Activated B cell treated with CpG ODN at 0.5 μM for 24 hours (primary cell): ENCODE data around the gene MAD1L1. TPM values are rescaled to one million over a fixed set of nuclear protein-coding genes. Genes with fewer than 3 reads are reported as not detected.

ENCODE experiments used
- ATAC-seq: fragments of 200-7000 bp; cut with Tn5 transposase; one replicate; pipeline ENCODE4 v1.10.0; 2021; ENCODE audit warnings: low read depth, mild to moderate bottlenecking, moderate library complexity
- CTCF ChIA-PET: fragments of 350-600 bp; sonication (Branson Sonifier 250); formaldehyde crosslinking; loops from one replicate; lab custom pipeline; 2021; ENCODE audit warnings: antibody characterized with exemption; lab: Charles Lee
- POLR2A ChIA-PET: fragments of 350-600 bp; sonication (Branson Sonifier 250); formaldehyde crosslinking; loops from one replicate; lab custom pipeline; 2021; ENCODE audit warnings: antibody characterized with exemption; lab: Charles Lee
- DNase-seq: peaks from one replicate; pipeline ENCODE4 v3.0.0; 2022
- H3K27ac Mint-ChIP-seq: one replicate; pipeline ENCODE4 v1.8.0; 2020; ENCODE audit warnings: mixed read lengths
- H3K27me3 Mint-ChIP-seq: one replicate; pipeline ENCODE4 v1.8.0; 2021; ENCODE audit warnings: mixed read lengths
- H3K36me3 Mint-ChIP-seq: one replicate; pipeline ENCODE4 v1.8.0; 2021; ENCODE audit warnings: low read depth, mixed read lengths
- H3K4me1 Mint-ChIP-seq: one replicate; pipeline ENCODE4 v1.8.0; 2021; ENCODE audit warnings: mixed read lengths
- H3K4me3 Mint-ChIP-seq: one replicate; pipeline ENCODE4 v1.8.0; 2020; ENCODE audit warnings: mild to moderate bottlenecking, mixed read lengths
- H3K9me3 Mint-ChIP-seq: one replicate; pipeline ENCODE4 v1.8.0; 2020; ENCODE audit warnings: mixed read lengths
- intact Hi-C: fragments of 100-400 bp; cut with micrococcal nuclease; formaldehyde crosslinking; loops from one replicate; pipeline ENCODE4 v1.15.1; 2024
- total RNA-seq: library from RNA; stranded (reverse); gene quantifications from 2 replicates; pipeline ENCODE4 v1.2.3, GENCODE V29; 2022
- TF ChIP-seq, protein P1 (sequence below): fragments of 200-600 bp; IDR thresholded peaks from one replicate; pipeline ENCODE4 v1.8.0; 2022; ENCODE audit warnings: antibody characterized with exemption, mild to moderate bottlenecking

Gene MAD1L1
- total RNA-seq, 1 donor from 2014 or later, result 54.6 TPM

DNA sequence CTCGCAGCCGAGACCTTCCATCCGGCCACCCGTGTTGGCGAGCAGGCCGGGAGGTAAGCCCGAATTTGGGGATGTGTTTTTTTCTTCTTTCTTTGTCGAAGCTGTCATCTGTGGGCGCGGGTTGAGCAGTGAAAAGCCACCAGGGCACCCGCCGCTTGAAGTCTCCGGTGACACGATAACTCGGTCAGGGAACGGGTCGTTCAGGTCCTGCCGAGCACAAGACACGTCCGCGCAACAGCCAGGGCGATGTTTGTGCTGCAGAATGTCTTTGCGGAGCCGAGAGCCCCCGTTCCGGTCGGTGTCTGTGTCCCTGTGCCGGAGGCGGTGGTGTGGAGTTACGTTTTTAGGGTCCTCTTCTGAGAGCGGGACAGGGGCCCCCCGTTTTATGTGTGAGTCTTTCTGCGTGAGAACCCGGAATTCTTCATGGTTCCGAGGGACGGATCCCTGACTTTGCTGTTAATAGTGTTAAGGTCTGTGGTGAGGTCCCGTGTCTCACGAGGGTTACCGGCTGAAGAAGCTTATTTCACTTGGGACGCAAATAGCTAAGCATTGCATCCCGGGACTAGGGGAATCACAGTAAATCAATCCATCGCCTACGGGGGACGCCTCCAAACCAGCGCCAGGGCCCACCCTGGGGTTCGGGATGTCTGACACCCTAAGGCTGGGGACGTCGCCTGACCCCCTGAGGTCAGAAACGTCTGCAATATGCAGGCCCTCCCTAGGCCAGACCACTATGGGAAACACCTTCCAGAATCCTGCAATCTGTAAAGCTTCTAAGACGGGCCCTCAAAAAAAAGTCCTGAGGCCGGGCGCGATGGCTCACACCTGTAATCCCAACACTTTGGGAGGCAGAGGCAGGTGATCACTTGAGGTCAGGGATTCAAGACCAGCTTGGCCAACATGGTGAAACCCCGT is 463.2 kb downstream of the MAD1L1 start:
- Mint-ChIP-seq H3K27ac (no peak overlapping the region), H3K36me3 (no peaks in the 10 kb centered on the region), H3K4me3 (no peak overlapping the region), H3K4me1 (no peaks in the 10 kb centered on the region), H3K9me3 (peaks cover 7% of the 10 kb centered on the region), H3K27me3 (peaks cover 8% of the 10 kb centered on the region)
- TF ChIP-seq, protein P1, sequence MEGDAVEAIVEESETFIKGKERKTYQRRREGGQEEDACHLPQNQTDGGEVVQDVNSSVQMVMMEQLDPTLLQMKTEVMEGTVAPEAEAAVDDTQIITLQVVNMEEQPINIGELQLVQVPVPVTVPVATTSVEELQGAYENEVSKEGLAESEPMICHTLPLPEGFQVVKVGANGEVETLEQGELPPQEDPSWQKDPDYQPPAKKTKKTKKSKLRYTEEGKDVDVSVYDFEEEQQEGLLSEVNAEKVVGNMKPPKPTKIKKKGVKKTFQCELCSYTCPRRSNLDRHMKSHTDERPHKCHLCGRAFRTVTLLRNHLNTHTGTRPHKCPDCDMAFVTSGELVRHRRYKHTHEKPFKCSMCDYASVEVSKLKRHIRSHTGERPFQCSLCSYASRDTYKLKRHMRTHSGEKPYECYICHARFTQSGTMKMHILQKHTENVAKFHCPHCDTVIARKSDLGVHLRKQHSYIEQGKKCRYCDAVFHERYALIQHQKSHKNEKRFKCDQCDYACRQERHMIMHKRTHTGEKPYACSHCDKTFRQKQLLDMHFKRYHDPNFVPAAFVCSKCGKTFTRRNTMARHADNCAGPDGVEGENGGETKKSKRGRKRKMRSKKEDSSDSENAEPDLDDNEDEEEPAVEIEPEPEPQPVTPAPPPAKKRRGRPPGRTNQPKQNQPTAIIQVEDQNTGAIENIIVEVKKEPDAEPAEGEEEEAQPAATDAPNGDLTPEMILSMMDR, result no peak
- DNase-seq (no peak), ATAC-seq (no peak)
- ChIA-PET CTCF (no interaction called here), POLR2A (no interaction called here)
- intact Hi-C loops, result no loop called here

DNA sequence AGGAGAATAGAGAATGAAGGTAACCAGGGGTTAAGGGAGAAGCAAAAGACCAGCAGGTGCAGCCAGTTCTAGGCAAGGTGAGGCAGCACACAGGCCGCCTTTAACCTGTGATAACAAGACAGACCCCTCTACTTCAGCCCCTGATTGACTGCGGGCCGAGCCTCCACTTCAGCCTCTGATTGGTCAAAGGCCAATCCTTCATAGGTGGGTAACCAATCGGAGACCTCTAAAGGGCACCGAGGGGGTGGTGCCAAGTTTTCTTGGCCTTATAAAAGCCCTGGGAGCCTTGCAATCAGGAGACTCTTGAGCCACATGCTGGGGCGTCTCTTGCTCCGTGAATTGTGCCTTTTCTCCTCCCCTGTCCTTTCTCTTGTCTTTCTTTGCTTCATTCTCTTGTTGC is 463.9 kb downstream of the MAD1L1 start:
- ChIA-PET POLR2A (no interaction called here), CTCF (no interaction called here)
- H3K4me1 Mint-ChIP-seq, result no peaks in the 10 kb centered on the region
- TF ChIP-seq, protein P1, result no peak
- no peak for DNase-seq
- no peaks in the 10 kb centered on the region for H3K36me3 Mint-ChIP-seq
- no peak for ATAC-seq
- peaks cover 7% of the 10 kb centered on the region for H3K9me3 Mint-ChIP-seq
- peaks cover 8% of the 10 kb centered on the region for H3K27me3 Mint-ChIP-seq
- intact Hi-C loops, result no loop called here
- H3K27ac Mint-ChIP-seq, result no peak overlapping the region
- H3K4me3 Mint-ChIP-seq, result no peak overlapping the region

DNA sequence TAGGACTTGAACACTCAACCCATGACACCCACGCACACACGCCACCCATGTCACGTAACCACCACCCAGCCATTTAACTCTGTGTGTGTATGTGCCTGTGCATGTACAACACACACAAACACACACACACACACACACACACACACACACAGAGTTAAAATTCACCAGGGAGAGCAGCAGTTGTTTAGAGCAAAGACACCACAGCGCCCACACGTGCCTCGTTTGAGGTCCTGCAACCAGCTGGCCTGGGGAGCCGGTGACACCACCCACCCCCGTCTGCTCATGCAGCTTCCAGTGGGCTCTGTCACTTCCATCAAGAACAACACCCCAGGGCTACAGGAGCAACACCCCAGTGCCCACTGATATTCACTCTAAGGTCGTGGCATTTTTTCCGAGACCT is 465.2 kb downstream of the MAD1L1 start:
- H3K4me1 Mint-ChIP-seq, result no peaks in the 10 kb centered on the region
- ChIA-PET POLR2A (no interaction called here), CTCF (no interaction called here)
- no peak for ATAC-seq
- H3K27ac Mint-ChIP-seq, result no peak overlapping the region
- TF ChIP-seq, protein P1, result no peak
- DNase-seq, result no peak
- H3K27me3 Mint-ChIP-seq, result peaks cover 8% of the 10 kb centered on the region
- H3K9me3 Mint-ChIP-seq, result no peaks in the 10 kb centered on the region
- no peaks in the 10 kb centered on the region for H3K36me3 Mint-ChIP-seq
- H3K4me3 Mint-ChIP-seq, result no peak overlapping the region
- intact Hi-C loops, result no loop called here

Other genes with a start within 250 kb of the MAD1L1 start
- 35.3 and 36.5 TPM in 2 replicates for gene MRM2, start 9.3 kb upstream of the MAD1L1 start, total RNA-seq
- gene NUDT1, start 9.3 kb upstream of the MAD1L1 start, total RNA-seq, result 38.0 and 42.6 TPM in 2 replicates
- 175 and 181 TPM in 2 replicates for gene SNX8, start 81.5 kb upstream of the MAD1L1 start, total RNA-seq
- gene EIF3B, start 121.9 kb upstream of the MAD1L1 start, total RNA-seq, result 198 and 202 TPM in 2 replicates
- gene CHST12, start 170.7 kb upstream of the MAD1L1 start, total RNA-seq, result 10.3 and 14.4 TPM in 2 replicates
- gene GRIFIN, start 243.5 kb upstream of the MAD1L1 start, total RNA-seq, result not detected in 2 replicates